H1 (cell line): ENCODE measurements around the gene COX7C. TPM values are rescaled to one million over a fixed set of nuclear protein-coding genes. Genes with fewer than 3 reads are reported as not detected.
"Not testable (repeated sequence)": the region's sequence is repeated elsewhere in the genome, so short reads cannot be mapped to it uniquely, and the experiment has no call there.

Experiments used
- CTCF ChIA-PET: fragments of 300-600 bp; sonication (Branson Sonifier 250); formaldehyde crosslinking; loops from one replicate; lab custom pipeline; 2021; ENCODE audit not compliant: partially characterized antibody; lab: Charles Lee
- POLR2A ChIA-PET: fragments of 300-600 bp; sonication (Branson Sonifier 250); formaldehyde crosslinking; loops from one replicate; lab custom pipeline; 2021; ENCODE audit warnings: inconsistent platforms; ENCODE audit not compliant: partially characterized antibody; lab: Charles Lee
- DNase-seq, 2 experiments: peaks; one replicate each; pipeline versions ENCODE4 v3.0.0 to v3.0.0-alpha.2; 2010 to 2022; ENCODE audit warnings: low spot score in 2 of 2, low read depth in 1 of 2, mixed read lengths in 1 of 2
- FAIRE-seq: peaks from 2 replicates; lab custom pipeline; 2011; peaks lifted over from hg19 to GRCh38; lab: Jason Lieb, UNC
- H2AFZ ChIP-seq: 2 replicates; pipeline ENCODE4 v1.8.1; 2012; ENCODE audit warnings: low read length, inconsistent platforms
- H2AK5ac ChIP-seq: 2 replicates; pipeline ENCODE4 v1.6.1; 2013; ENCODE audit warnings: low read depth, low read length
- H2BK120ac ChIP-seq: replicated peaks from 2 replicates; pipeline ENCODE3; 2013; ENCODE audit warnings: low read depth, low read length, inconsistent platforms
- H2BK12ac ChIP-seq: 2 replicates; pipeline ENCODE4 v1.6.1; 2013; ENCODE audit warnings: low read depth, low read length
- H2BK15ac ChIP-seq: 2 replicates; pipeline ENCODE4 v1.6.1; 2013; ENCODE audit warnings: low read length
- H2BK20ac ChIP-seq: 2 replicates; pipeline ENCODE4 v1.6.1; 2013; ENCODE audit warnings: low read length
- H2BK5ac ChIP-seq: 2 replicates; pipeline ENCODE4 v1.6.1; 2013; ENCODE audit warnings: low read depth, low read length
- H3K14ac ChIP-seq: 2 replicates; pipeline ENCODE4 v1.6.1; 2013; ENCODE audit warnings: inconsistent platforms; ENCODE audit not compliant: insufficient read length
- H3K18ac ChIP-seq: 2 replicates; pipeline ENCODE4 v1.6.1; 2013; ENCODE audit warnings: low read length; ENCODE audit errors: extremely low read depth
- H3K23ac ChIP-seq: 2 replicates; pipeline ENCODE4 v1.6.1; 2013; ENCODE audit warnings: inconsistent platforms; ENCODE audit not compliant: insufficient read length
- H3K23me2 ChIP-seq: 2 replicates; pipeline ENCODE4 v1.6.1; 2013; ENCODE audit warnings: low read depth, low read length
- H3K27ac ChIP-seq: 2 replicates; pipeline ENCODE4 v1.6.1; 2011; ENCODE audit warnings: low read depth, low read length, inconsistent platforms
- H3K27me3 ChIP-seq, 4 experiments: replicated peaks in 1 of 4; 1 replicate in 1 of 4; 2 replicates in 3 of 4; pipeline versions ENCODE4 v1.6.1 to v1.8.1; 2011 to 2013; ENCODE audit warnings: low read length in 3 of 4, mild to moderate bottlenecking in 3 of 4, inconsistent platforms in 2 of 4, mixed read lengths in 2 of 4, moderate library complexity in 1 of 4; ENCODE audit not compliant: control insufficient read depth in 3 of 4, insufficient read depth in 3 of 4; ENCODE audit errors: extremely low read depth in 1 of 4
- H3K36me3 ChIP-seq, 4 experiments: 2 replicates each; pipeline versions ENCODE4 v1.6.1 to v1.8.1; 2011 to 2013; ENCODE audit warnings: mild to moderate bottlenecking in 4 of 4, low read length in 3 of 4, moderate library complexity in 2 of 4, control low read depth in 1 of 4, inconsistent platforms in 1 of 4; ENCODE audit not compliant: insufficient read depth in 4 of 4, control insufficient read depth in 2 of 4
- H3K4ac ChIP-seq: replicated peaks from 2 replicates; pipeline ENCODE3; 2013; ENCODE audit warnings: low read length, low read depth, mixed read lengths, inconsistent platforms; ENCODE audit not compliant: insufficient read length
- H3K4me1 ChIP-seq, 4 experiments: replicated peaks in 1 of 4; 1 replicate in 1 of 4; 2 replicates in 3 of 4; pipeline versions ENCODE4 v1.6.1 to v1.8.1; 2011 to 2013; ENCODE audit warnings: low read length in 3 of 4, inconsistent platforms in 2 of 4, mixed read lengths in 1 of 4; ENCODE audit not compliant: insufficient read depth in 4 of 4, control insufficient read depth in 3 of 4
- H3K4me2 ChIP-seq, 2 experiments: 2 replicates each; pipeline versions ENCODE4 v1.6.1 to v1.8.1; 2011 to 2013; ENCODE audit warnings: low read depth in 2 of 2, low read length in 2 of 2, control low read depth in 1 of 2, inconsistent platforms in 1 of 2, mild to moderate bottlenecking in 1 of 2; ENCODE audit not compliant: insufficient read depth in 1 of 2
- H3K4me3 ChIP-seq, 4 experiments: fragments of 200-600, 300-600 bp in 1 of 4; sonication (generic), shearing (Covaris generic), sonication (Bioruptor Twin) in 1 of 4; 2 replicates each; pipeline versions ENCODE4 v1.5.1 to v1.8.1; 2011 to 2016; ENCODE audit warnings: low read length in 4 of 4, low read depth in 3 of 4, control low read depth in 2 of 4, inconsistent platforms in 2 of 4, mild to moderate bottlenecking in 2 of 4, mixed read lengths in 1 of 4, moderate library complexity in 1 of 4; ENCODE audit not compliant: insufficient read depth in 2 of 4; ENCODE audit errors: extremely low read depth in 1 of 4
- H3K56ac ChIP-seq: replicated peaks from 2 replicates; pipeline ENCODE3; 2013; ENCODE audit warnings: low read depth, mild to moderate bottlenecking, mixed read lengths, low read length, inconsistent platforms; ENCODE audit not compliant: insufficient read length
- H3K79me1 ChIP-seq: 2 replicates; pipeline ENCODE4 v1.6.1; 2013; ENCODE audit warnings: low read depth, low read length, control low read depth
- H3K79me2 ChIP-seq, 2 experiments: 2 replicates each; pipeline versions ENCODE4 v1.6.1 to v1.8.1; 2012 to 2013; ENCODE audit warnings: low read length in 2 of 2, mild to moderate bottlenecking in 2 of 2, inconsistent platforms in 1 of 2; ENCODE audit not compliant: insufficient read depth in 2 of 2, control insufficient read depth in 1 of 2
- H3K9ac ChIP-seq, 4 experiments: replicated peaks in 1 of 4; 1 replicate in 1 of 4; 2 replicates in 3 of 4; pipeline versions ENCODE4 v1.6.1 to v1.8.1; 2011 to 2013; ENCODE audit warnings: low read depth in 3 of 4, low read length in 3 of 4, control low read depth in 2 of 4, mild to moderate bottlenecking in 2 of 4, moderate library complexity in 2 of 4, inconsistent platforms in 1 of 4; ENCODE audit errors: extremely low read depth in 1 of 4
- H3K9me3 ChIP-seq, 2 experiments: 2 replicates each; pipeline versions ENCODE4 v1.6.1 to v1.8.1; 2012 to 2013; ENCODE audit warnings: mild to moderate bottlenecking in 2 of 2, moderate library complexity in 2 of 2, control low read depth in 1 of 2, inconsistent platforms in 1 of 2, low read depth in 1 of 2, low read length in 1 of 2, mixed read lengths in 1 of 2; ENCODE audit not compliant: insufficient read depth in 2 of 2
- H4K20me1 ChIP-seq, 2 experiments: replicated peaks in 1 of 2; 2 replicates each; pipeline versions ENCODE3 to v1.8.1; 2011 to 2013; ENCODE audit warnings: inconsistent platforms in 2 of 2, low read length in 2 of 2, mild to moderate bottlenecking in 1 of 2; ENCODE audit not compliant: insufficient read depth in 2 of 2, control insufficient read depth in 1 of 2
- H4K5ac ChIP-seq: 2 replicates; pipeline ENCODE4 v1.6.1; 2013; ENCODE audit warnings: low read length, low read depth, mixed read lengths, inconsistent platforms; ENCODE audit not compliant: insufficient read length
- H4K8ac ChIP-seq: 2 replicates; pipeline ENCODE4 v1.8.0; 2013; ENCODE audit warnings: mild to moderate bottlenecking, moderate library complexity, low read length, inconsistent platforms; ENCODE audit not compliant: insufficient read depth; ENCODE audit errors: extremely low read depth
- H4K91ac ChIP-seq: replicated peaks from 2 replicates; pipeline ENCODE3; 2013; ENCODE audit warnings: low read length, mixed read lengths, inconsistent platforms; ENCODE audit not compliant: insufficient read length
- WGBS, 2 experiments: shearing (Covaris generic) in 1 of 2; methylation state at CpG; one replicate each; pipeline versions ENCODE4 v1.1.6 to v1.1.7; 2013 to 2015; ENCODE audit warnings: low lambda C conversion rate in 2 of 2, mixed read lengths in 2 of 2, inconsistent platforms in 1 of 2, low coverage in 1 of 2, missing lambda C conversion rate in 1 of 2; ENCODE audit not compliant: insufficient replicate concordance in 2 of 2, insufficient coverage in 1 of 2, insufficient read length in 1 of 2; ENCODE audit errors: extremely low coverage in 1 of 2, missing lambda C conversion rate in 1 of 2; 5-methylcytosine and 5-hydroxymethylcytosine counted together
- polyA plus RNA-seq, 7 experiments: library from polyadenylated mRNA; depleted of rRNA in 3 of 7; stranded (reverse) in 5 of 7; unstranded in 2 of 7; fragments of >200 nt in 5 of 7; fragments of 200-250 nt in 2 of 7; gene quantifications; 1 replicate in 5 of 7; 2 replicates in 1 of 7; 4 replicates in 1 of 7; pipeline versions ENCODE4 v1.2.1 to v1.2.3, GENCODE V29; 2011 to 2013; ENCODE audit warnings: missing spikeins in 2 of 7, mixed read lengths in 2 of 7
- total RNA-seq: library from RNA; stranded (reverse); fragmentation: NEBNext Ultra II Directional; extraction: Animal tissue kit (Norgen Biotek cat#: 25700); gene quantifications from 2 replicates; pipeline ENCODE4 v1.2.1, GENCODE V29; 2021

The COX7C gene
- total and polyA plus RNA-seq, 2 of the 8 experiments (the other 6 are each of a cell fraction or from before 2014, with no cell fraction given): 1,059 to 1,207 TPM

GRCh38 chr5:86571109-86571508, 46.6 kb upstream of the COX7C start:
- H3K4me3 ChIP-seq, H3K23ac ChIP-seq, H3K4ac ChIP-seq, H3K18ac ChIP-seq, H3K9me3 ChIP-seq, H4K5ac ChIP-seq, H4K20me1 ChIP-seq, H2BK20ac ChIP-seq, H4K91ac ChIP-seq, H3K79me1 ChIP-seq, H2BK5ac ChIP-seq, H3K14ac ChIP-seq, H3K27ac ChIP-seq, H2BK120ac ChIP-seq, H3K23me2 ChIP-seq, H3K36me3 ChIP-seq, DNase-seq, POLR2A ChIA-PET, H3K79me2 ChIP-seq, H2AK5ac ChIP-seq, FAIRE-seq, H3K9ac ChIP-seq, H2AFZ ChIP-seq, H3K56ac ChIP-seq, H3K4me1 ChIP-seq, H2BK12ac ChIP-seq, H3K27me3 ChIP-seq, H3K4me2 ChIP-seq, H2BK15ac ChIP-seq, H4K8ac ChIP-seq: not testable (repeated sequence)
- 97% methylated on average over 12 of the region's 12 CpGs; no CpG with 5 or more reads in 1 of the 2 experiments for WGBS, 2 experiments
- CTCF ChIA-PET: interaction anchor here (1.3 kb wide), 1 partner anchor 104 kb away, joined by 4 read pairs; no protein-coding TSS in a partner anchor
